NCI-H187 treated with DMSO at 0.1 percent for 48 hours (cell line): ENCODE measurements around the gene TTBK1.

Source experiments
- DNase-seq: peaks from one replicate; lab custom pipeline; 2025; lab: John Stamatoyannopoulos, UW

Gene TTBK1

GRCh38 chr6:43304882-43305281, 61.6 kb downstream of the TTBK1 start:
- DNase-seq, result no peak

- no peak for DNase-seq
These were observed 62.8 kb downstream of the TTBK1 start for GRCh38 chr6:43306086-43306485.

GRCh38 chr6:43307451-43308100, 64.3 kb downstream of the TTBK1 start:
- no peak for DNase-seq

GRCh38 chr6:43308101-43308989, 65.1 kb downstream of the TTBK1 start, which contains the start of gene CRIP3:
Gene CRIP3, minus strand, starts transcription at chr6:43308826. Its CDS starts 34 bp downstream, at chr6:43308792.
- DNase-seq, result peak; percentile 32

- DNase-seq, result no peak
These were observed 65.8 kb downstream of the TTBK1 start for GRCh38 chr6:43308990-43309477.

GRCh38 chr6:43310134-43310533, 66.9 kb downstream of the TTBK1 start:
- DNase-seq, result no peak

GRCh38 chr6:43310624-43311023, 67.3 kb downstream of the TTBK1 start:
- no peak for DNase-seq

- DNase-seq, result no peak
These were observed 68.4 kb downstream of the TTBK1 start for GRCh38 chr6:43311666-43312065.

- no peak for DNase-seq
These were observed 70.5 kb downstream of the TTBK1 start for GRCh38 chr6:43313813-43314212.

- DNase-seq, result no peak
These were observed 74.7 kb downstream of the TTBK1 start for GRCh38 chr6:43318011-43318410.

- no peak for DNase-seq
These were observed 82.6 kb downstream of the TTBK1 start for GRCh38 chr6:43325876-43326275.

- no peak for DNase-seq
These were observed 85.2 kb downstream of the TTBK1 start for GRCh38 chr6:43328528-43328927.

- no peak for DNase-seq
These were observed 88.2 kb downstream of the TTBK1 start for GRCh38 chr6:43331470-43331869.

GRCh38 chr6:43331891-43332290, 88.6 kb downstream of the TTBK1 start:
- DNase-seq, result no peak

GRCh38 chr6:43334466-43335095, 91.3 kb downstream of the TTBK1 start:
- no peak for DNase-seq

- DNase-seq, result no peak
These were observed 92.2 kb downstream of the TTBK1 start for GRCh38 chr6:43335469-43335868.

GRCh38 chr6:43336382-43336781, 93.1 kb downstream of the TTBK1 start:
- DNase-seq, result no peak
